Adrenal gland (tissue), 5 donors: ENCODE measurements around the gene CMTM4.

Source experiments
- POLR2A ChIP-seq, 2 donors: fragments of 450-650 bp; IDR thresholded peaks; one replicate each; pipeline ENCODE4 v1.6.1; 2017; ENCODE audit warnings: antibody characterized with exemption in 2 of 2, mild to moderate bottlenecking in 2 of 2, moderate library complexity in 1 of 2
- TF ChIP-seq, protein P1 (sequence below), 6 experiments: fragments of 450-650 bp in 4 of 6; fragments of 200-600 bp in 2 of 6; sonication (generic) in 1 of 6; IDR thresholded peaks; 1 replicate in 5 of 6; 2 replicates in 1 of 6; pipeline versions ENCODE4 v1.5.1 to v1.8.0; 2016 to 2021; ENCODE audit warnings: antibody characterized with exemption in 6 of 6, mild to moderate bottlenecking in 2 of 6, moderate library complexity in 1 of 6
- donor health status: DM: no; HTN: no; CAD: no.

DNA sequence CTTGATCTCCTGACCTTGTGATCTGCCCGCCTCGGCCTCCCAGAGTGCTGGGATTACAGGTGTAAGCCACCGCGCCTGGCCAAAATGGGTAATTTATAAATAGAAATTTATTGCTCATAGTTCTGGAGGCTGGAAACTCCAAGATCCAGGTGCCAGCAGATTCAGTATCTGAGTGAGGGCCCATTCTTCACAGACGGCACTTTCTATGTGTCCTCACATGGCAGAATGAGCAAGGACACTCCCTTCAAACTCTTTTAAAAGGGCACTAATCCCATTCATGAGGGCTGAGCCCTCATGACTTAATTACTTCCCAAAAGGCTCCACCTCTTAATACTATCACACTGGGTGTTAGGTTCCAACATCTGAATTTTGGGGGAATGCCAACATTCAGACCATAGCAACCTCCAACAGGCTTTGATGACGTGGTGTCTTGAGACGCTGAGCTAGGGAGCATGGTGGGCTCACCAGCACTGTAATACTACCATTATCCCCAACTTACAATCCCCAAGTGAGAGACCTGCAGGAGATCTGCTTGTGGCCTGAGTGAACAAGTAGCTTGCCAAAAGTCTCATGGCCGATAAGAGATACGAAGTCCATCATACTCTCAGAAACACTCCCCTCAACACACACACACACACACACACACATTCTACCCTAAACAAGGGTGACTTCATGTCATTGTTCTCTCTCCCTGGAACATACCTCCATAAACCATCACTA, 8.5 kb downstream of the CMTM4 start:
- TF ChIP-seq, protein P1, sequence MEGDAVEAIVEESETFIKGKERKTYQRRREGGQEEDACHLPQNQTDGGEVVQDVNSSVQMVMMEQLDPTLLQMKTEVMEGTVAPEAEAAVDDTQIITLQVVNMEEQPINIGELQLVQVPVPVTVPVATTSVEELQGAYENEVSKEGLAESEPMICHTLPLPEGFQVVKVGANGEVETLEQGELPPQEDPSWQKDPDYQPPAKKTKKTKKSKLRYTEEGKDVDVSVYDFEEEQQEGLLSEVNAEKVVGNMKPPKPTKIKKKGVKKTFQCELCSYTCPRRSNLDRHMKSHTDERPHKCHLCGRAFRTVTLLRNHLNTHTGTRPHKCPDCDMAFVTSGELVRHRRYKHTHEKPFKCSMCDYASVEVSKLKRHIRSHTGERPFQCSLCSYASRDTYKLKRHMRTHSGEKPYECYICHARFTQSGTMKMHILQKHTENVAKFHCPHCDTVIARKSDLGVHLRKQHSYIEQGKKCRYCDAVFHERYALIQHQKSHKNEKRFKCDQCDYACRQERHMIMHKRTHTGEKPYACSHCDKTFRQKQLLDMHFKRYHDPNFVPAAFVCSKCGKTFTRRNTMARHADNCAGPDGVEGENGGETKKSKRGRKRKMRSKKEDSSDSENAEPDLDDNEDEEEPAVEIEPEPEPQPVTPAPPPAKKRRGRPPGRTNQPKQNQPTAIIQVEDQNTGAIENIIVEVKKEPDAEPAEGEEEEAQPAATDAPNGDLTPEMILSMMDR (IDR thresholded peaks at IDR 0.05), result no peak
- TF ChIP-seq POLR2A (IDR thresholded peaks at IDR 0.05), result no peak
